ENCODE data around the gene DMD.
"Not testable (repeated sequence)": the region's sequence is repeated elsewhere in the genome, so short reads cannot be mapped to it uniquely, and the experiment has no call there.

The DMD gene

DNA sequence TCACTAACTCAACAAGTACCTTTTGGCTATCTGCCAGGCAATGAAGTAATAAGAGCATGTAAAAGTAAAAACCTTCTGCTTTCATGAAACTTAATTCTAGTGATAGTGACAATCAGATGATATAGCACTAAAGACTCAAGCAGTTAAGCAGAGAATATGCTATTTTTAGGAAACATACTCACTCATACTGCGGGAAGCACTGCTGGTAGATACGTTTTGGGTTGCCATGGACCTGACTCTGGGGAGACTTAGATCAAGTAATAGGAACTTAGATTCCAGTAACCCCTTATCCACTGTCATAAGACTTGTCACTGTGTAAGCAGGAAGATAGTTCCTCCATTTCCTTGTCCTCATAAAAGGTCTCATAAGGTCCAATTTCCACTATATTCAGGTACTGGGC lies 386.3 kb downstream of the DMD start:
- DNase-seq = no peak

DNA sequence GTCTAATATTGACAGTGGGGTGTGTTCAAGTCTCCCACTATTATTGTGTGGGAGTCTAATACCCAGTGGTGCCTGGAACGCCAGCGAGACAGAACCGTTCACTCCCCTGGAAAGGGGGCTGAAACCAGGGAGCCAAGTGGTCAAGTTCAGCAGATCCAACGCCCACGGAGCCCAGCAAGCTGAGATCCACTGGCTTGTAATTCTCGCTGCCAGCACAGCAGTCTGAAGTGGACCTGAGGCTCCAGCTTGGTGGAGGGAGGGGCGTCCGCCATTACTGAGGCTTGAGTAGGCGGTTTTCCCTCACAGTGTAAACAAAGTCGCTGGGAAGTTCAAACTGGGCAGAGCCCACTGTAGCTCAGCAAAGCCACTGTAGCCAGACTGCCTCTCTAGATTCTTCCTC lies 407.3 kb downstream of the DMD start:
- DNase-seq = no peak

DNA sequence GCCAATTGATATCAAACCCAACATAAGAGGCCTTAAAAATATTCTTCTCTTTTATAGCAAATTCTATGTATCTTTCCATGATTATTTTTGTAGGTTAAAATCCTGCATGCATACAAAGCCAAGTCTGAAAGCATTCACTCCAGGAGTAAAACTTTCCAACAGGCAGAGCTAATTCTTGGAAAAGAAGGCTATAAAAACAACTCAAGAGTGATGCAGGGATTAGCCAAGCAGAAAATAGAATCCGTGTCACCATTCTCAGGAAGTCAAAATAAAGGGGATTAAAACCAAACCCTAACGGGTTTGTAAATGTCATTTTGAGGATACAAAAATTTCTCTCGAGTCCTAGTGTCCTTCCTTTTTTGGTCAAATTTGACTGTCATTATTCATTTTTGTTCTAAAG lies 412.4 kb downstream of the DMD start:
- DNase-seq = no peak

DNA sequence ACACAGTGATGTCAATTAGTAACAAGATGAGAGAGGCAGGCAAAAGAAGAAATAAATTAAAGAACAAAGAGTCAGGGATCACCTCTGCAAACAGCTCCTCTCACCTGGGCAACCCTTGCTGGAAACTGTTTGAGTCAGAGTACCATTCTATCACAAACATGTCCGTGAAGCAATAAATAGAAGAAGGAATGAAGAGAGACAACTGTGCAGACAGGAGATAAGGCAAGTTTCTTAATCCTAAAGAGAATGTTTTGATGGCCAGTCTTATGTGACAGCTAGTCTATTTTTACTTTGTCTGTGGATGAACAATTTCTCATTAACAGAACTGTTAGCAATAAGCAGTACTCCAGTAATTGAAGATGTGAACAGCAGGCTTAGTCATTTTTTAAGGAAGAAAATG lies 422.4 kb downstream of the DMD start:
- no peak for DNase-seq

DNA sequence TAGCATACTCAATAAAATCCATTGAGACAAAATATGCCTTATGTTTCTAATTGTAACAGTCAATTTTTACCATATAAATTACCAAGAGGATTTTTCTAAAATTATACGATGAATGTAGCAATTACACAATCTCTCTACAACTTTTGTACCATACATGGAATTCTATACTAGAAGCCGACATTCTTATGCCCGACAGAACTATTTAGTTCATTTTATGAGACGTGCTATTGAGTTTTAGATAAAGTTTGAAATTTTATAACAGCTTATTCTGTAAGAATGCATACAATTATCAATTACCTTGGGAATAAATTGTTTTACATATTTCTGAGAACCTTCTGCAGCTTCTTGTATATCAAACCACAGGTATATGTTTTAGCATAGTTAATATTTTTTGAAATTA lies 431.2 kb downstream of the DMD start:
- DNase-seq = no peak

DNA sequence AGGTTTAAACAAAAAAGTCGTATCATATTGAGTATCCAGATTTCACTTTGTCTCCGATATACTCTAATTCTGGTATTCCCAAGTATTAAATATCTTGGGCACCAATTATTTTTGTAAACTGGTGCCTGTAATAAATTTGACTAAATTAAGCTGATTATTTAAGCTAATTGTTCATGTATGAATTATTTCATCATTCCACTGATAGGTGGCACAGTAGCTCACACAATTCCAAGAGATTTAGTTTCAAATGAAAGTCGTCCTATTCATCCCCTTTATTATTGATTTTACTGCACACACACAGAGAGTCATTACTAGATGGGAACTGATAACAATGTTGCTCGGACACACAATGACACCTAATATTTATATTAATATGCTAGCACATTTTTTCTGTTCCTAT lies 432.4 kb downstream of the DMD start:
- no peak for DNase-seq

DNA sequence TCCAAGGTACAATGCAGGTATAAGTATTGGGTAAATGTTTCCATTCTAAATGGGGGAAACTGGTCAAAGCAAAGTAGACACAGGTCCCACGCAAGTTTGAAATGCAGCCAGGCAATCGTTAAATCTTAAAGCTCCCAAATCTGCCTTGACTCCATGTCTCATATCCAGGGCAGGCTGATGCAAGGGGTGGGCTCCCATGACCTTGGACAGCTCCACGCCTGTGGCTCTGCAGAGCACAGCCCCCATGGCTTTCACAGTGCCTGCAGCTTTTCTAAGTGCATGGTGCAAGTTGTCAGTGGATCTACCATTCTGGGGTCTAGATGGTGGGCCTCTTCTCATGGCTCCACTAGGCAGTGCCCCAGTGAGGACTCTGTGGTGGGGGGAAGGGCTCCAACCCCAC lies 436.4 kb downstream of the DMD start:
- no peak for DNase-seq

DNA sequence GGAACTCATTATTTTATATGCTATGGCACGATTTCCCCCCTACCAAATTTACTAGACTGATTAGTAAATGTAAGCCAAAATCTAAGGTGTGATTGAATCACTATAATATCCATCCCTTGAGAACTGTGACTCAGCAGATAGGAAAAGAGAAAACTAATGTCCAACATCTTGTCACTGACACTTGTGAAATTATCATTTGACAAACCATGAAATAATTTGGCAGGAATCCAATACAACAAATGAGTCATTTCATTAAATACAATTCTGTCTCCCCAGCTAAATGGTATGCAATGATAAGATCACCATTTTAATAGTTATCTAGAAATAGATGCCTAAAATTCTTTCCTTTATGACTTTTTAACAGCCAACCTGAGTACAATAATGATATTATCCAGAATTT lies 462.3 kb downstream of the DMD start:
- no peak for DNase-seq

DNA sequence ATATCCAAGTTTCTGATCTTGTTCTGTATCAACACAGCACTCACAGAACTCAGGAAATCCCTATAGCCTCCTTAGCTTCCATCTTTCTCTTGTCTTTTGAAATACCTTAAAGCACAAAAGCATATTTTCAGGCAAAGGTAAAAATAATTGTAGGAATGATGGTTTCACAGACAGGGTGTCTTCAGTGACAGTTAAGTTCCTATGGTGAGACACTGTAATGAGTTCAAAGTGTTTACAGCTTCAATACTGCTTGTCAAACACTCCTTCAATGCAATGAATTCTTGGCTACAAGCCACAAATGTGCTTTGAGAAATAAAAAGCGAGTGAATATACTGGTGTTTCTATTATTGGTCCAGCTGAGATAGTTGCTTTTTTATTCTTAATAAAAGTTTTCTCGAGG lies 466.0 kb downstream of the DMD start:
- no peak for DNase-seq

DNA sequence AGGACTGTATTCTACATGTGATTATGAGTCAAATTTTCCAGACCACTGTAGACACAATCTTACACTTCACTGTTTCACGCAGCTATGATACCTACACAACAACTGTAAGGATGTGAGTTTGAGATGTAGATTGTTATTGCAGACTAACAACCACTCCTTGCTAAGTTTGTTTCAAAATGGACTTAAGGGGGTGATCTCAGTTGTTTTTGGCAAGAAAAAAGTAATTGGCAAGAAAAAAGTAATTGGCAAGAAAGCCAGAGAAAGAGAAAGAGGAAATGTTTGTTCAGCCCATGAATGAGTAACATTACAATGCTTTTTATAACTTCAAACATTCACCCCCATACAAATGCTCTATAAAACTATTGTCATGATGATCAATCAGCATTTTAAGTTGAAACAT lies 466.4 kb downstream of the DMD start:
- DNase-seq = no peak

DNA sequence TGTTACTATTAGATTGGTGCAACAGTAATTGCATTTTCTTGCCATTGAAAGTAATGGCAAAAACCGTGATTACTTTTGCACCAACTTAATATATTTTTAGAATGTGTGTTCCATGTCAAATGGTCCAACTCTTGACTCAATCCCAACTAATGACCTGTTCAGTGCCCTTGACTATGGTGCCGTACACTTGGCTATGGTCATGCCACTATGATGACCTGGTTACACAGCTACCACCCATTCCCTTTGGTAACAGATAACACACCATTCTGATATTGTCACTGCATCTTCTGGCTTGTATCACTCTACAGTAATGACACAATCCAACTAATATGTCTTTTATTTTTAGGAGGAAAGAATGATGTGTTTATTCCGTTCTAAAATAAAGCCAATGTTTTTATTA lies 469.4 kb downstream of the DMD start:
- DNase-seq = no peak

DNA sequence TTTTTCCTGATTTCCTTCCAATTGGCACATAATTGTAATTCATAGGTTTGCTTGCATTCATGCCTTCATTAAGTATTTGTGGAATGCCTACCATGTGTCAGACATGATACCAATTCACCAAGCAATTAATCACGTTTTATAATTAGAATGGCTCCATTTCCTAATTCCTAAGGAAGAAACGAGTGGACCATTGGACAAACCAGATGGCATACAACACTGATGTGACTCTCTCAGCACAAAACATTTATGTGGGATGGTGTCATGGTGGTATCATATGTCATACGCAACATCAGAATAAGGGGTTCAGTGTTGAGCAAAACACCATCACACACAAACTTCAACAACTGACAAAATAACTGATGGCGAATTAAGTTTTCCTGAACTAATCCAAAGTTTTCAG lies 502.8 kb downstream of the DMD start:
- DNase-seq = no peak

DNA sequence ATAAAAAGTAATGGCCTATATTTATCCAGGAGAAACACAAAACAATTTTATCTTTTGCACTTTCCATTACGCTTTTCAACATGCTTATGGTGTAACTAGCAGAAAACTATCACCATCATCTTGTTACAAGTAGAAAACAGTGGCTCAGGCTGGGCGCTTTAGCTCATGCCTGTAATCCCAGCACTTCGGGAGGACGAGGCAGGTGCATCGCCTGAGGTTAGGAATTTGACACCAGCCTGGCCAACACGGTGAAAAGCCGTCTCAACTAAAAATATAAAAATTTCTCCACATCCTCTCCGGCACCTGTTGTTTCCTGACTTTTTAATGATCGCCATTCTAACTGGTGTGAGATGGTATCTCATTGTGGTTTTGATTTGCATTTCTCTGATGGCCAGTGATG lies 506.0 kb downstream of the DMD start:
- not testable (repeated sequence) for DNase-seq

DNA sequence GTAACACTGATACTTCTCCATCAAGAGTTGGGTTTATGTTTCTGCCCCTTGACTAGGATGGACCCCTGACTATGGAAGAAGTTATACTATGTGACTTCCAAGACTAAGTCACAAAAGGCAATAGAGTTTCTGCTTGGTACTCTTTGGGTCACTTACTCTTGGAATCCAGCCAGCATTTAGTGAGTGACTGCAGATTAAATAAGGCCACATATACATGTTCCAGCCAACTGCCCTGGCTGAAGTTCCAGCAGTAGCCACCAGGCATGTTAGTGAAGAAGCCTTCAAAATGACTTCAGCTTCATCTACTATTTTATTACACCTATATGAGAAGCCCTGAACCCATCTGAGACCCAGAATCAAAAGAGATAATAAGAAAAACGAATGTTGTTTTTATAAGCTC lies 524.0 kb downstream of the DMD start:
- no peak for DNase-seq

DNA sequence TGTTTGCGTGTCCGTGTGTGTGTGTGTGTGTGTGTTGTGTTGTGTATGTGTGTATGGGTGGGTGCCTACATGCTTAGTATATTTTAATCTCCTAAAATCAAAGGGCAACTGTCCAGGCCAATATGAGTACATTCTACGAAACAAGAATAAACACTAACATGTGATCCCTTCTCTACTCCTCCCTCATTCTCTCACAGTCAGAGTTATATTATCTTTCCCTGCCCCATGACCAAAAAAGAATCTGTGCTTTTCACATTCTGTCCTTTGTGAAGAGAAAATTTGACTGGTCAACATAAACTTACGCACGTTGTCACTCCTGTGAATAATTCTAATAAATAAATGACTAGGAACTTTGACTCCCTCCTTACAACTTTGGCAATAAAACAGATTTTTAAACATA lies 532.9 kb downstream of the DMD start:
- no peak for DNase-seq

DNA sequence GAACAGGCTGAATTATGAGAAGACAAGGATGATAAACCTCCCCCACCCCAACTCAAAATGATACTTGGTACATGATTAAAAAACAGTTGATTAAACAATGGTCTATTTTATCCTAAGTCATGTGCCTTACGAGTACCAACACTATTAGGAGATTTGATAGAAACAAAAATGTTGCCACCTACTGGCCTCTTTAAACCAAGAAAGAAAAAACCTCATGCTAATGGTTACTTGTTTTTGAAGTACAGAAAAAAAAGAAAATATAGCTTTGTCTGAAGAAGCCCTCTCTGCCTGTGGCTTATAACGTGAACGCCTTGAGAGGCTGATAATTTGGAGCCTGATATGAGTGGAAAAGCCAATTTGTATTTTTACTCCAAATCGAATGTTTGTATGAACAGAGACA lies 538.2 kb downstream of the DMD start:
- no peak for DNase-seq

DNA sequence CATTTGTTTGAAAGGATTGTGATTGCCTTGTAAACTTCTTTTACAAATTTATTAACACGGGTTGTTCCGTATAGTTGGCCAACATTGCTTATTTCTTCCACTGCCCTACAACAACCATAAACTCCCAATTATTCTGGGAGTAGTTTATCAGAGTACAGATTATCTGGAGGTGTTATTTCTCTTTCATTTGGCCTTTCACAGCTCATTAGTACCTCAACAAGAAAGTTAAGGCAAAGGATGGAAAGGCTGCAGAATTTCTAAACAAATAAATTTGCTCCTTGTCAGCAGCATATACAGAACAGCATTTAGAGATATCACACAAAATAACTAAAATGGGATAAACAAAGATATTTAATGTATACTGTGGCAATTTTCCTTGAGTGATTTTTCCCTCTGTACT lies 548.8 kb downstream of the DMD start:
- no peak for DNase-seq

DNA sequence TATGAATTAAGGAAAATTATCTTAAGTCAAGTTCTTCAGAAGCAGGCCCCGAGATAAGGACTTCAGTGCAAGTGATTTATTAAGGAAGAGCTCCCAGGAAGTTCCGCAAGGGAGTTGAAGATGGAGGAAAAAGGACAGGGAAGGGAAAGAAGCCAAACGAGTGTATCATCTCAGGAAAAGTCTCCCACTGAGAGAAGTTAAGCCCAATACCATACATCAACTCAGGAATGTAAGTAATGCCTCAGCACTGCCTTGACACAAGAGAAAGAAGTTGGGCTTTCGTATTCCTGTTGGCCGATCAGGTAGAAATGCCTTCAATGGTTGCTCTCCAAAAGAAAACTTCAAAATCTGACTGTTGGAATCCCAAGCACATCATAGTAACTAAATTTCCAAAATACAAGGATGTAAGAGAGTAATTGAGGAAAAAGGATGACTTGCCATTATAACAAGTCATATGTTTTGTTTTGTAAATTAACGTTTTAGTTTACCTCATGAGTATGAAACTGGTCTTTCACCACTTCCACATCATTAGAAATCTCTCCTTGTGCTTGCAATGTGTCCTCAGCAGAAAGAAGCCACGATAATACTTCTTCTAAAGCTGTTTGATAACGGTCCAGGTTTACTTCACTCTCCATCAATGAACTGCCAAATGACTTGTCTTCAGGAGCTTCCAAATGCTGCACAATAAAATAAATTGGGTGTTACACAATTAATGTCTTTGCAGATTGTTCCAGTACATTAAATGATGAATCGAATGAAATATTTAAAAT lies 566.7 kb downstream of the DMD start:
- DNase-seq = no peak

DNA sequence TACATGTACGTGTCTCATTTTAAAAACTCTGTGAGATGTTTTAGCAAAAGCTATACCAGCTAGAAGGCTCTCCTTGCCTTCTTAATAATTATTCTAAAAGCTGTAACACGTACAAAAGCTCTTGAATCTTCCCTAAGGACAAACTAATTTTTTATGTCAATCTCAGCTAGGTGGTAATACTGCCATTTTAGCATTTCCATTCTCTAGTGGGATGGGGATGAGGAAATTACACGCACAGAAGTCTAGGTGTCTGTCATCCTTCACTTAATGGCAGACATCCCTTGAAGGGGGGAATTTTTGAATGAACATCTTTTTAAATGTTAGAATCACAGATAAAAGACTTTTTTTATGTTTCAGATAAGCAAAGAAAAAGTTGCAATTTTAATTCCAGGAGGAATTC lies 569.1 kb downstream of the DMD start:
- DNase-seq = no peak

DNA sequence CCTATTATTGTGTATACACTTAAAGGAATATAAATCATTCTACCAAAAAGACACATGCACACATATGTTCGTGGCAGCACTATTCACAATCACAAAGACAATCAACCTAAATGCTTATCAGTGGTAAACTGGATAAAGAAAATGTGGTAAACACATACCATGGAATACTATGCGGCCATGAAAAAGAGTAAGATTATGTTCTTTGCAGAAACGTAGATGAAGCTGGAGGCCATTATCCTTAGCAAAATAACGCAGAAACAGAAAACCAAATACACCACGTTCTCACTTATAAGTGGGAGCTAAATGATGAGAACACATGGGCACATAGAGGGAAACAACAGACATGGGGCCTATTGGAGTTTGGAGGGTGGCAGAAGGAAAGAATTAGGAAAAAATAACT lies 593.2 kb downstream of the DMD start:
- no peak for DNase-seq

DNA sequence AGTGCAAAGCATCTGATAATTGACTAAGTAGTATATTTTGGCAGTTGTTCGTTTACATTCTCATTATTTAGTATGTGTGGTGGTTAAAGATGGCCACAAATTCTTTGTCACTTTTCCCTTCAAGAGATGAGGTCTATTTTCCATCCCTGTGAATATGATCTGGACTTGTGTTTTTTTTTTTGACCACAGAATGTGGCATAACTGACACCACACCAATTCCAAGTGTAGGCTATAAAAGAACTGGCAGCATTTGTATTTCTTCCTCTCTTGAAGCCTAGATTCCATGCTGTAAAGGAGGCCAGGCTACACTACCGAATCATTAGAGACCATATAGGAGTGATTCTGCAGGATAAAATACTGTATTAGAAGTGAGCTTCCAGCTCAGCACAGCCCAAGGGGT lies 596.6 kb downstream of the DMD start:
- no peak for DNase-seq

DNA sequence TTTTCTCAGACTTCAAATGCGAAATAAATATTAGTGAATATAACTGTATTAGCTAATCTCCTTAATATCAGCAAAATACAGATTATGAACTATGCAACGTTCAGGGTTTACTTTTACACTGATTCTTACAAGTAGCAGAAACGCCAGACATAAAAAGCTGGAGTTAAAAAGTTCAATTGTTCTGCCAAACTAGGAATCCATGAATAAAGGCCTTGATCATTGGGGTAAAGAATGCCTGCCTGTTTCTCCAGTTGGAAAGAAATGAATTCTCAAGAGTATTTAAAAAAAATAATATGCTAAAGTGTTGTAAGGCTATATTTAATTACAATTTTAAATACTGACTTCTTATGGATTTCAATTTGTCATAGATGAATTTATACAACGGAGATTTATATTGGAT lies 612.2 kb downstream of the DMD start:
- DNase-seq = no peak

DNA sequence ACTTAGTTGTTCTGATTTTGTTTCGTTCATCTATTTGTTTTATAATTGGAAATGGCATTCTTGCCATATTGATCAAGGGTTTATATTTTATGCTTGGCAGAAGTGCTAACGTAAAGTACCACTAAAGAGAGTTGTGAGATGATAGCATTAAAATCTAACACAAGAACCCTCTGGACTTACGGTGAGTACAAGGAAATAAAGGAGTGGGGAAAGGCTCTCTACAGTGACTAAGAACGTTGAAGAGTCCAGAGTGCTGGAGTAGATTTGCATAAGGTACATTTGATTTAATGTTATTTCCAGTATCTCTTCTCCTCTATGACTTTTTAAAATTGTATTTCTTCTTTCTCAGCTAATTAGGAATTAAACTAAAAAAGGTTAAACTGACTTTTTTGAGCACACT lies 612.6 kb downstream of the DMD start:
- no peak for DNase-seq

DNA sequence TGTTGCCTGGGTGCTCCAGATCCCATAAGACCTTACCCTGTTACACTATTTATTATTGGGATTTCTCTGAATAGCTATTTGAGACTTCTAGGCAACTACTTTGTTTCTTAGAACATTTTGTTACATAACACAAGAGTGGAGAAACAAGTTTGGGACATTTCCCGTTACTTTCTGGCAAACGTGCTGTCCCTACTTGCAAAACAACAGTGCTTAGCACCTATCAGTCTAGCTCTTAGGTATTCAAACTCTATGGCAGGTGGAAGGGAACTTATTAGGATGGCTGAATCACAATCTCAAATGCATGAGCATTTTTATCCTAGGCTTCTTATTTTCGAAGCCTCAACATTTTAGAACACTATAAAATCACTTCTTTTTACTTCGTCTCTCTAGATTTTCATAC lies 613.6 kb downstream of the DMD start:
- no peak for DNase-seq

DNA sequence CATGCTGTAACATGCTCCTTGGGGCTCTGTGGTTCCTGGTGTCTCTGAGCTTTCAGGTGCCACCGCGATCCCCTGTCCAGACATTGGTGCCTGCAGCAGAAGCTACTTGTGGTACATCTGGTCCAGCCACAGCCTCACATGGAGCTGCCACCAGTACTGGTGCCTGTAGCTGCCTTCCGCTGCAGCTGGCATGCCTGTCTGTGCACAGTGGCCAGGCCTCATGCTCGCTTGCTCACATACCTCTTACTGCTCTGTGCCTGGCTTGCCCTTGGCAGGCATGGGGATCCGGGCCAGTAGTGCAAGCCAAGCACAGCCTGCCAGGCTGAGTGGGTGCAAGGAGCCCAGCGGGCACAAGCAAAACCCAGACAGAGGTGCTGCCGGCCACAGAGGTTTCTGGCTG lies 618.6 kb downstream of the DMD start:
- DNase-seq = no peak

DNA sequence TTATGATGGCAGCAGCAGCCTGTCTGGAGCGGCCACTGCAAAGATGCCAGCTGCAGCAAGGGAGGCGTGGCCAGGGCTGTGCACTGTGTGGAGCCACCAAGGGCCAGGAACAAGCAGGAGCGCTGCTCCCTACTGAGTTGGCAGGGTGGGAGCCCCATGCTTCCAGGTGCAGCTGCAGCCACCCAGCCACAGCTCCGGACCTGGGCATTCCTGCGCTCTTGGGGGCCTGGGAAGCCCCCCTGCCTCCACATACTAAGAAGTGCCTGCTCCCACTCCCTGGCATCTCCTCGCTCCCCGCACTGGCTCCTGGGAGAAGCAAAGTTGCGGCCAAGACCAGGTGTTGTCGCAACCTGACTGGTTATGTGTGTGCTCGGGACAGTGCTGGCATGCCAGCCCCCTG lies 619.8 kb downstream of the DMD start:
- no peak for DNase-seq
